ENCODE results near the gene BCLAF3.

BCLAF3 gene

DNA sequence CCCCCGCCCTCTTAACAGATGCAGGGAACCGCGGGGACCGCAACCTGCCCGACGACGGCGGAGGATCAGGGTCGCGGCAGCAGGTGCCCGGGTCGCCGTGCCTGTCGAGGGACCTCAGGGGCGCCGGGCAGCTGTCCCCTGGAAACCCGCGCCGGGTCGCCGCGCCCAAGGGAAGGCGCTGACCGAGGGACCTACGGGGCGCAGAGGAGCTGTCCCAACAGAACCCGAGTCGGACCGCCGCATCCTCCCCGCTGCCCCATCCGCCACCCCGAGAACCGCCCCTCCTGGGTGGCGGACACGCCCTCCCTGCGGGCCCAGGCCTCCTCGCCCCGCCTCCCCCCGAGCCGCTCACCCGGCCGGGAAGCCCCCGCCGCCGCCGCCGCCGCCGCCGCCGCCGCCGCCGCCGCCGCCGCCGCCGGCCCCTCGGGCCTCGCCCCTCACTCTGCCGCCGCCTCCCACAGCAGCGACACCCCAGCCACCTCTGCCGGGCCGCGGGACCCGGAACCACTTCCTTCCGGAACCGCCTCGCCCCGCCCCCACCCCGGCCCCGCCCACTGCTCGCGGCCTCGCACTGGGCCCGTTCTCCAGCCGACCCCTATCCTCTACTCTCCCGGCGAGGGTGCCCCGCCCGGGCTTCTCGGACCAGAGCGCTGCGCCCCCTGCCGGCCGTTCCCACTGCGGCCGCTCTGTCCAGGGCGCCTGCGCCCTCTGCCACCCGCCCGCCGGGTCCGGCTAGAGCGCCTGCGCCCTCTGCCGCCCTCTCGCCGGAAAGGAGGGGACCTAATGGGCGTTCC lies at the start of gene BCLAF3:
Gene BCLAF3, minus strand, starts transcription at position 506 of the 794 bp plus-strand sequence. CDS start 20,797 bp downstream, outside the sequence.
- DNase-seq (ENCODE audit: low read depth in 3 of 3): peak; percentile 75 to 78 (median 76)

DNA sequence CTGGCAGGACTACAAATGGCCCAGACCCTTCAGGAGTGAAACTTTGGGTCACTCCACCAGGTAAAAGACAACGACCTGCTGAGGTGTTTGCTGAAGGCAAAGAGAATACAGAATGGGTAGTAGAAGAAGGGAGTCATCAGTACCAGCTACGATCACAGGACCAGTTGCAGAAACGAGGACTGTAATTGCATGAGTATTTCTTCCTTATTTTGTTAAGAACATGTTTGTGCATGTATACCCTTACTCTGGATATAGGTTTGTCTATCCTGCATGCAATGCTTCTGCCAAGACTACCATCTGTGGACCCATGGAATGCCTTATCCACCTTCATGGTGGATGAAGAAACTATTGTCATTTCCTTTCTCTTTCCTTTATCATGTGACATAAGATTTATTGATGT lies 48.1 kb upstream of the BCLAF3 start:
- no peak for DNase-seq (ENCODE audit: low read depth in 3 of 3)

DNA sequence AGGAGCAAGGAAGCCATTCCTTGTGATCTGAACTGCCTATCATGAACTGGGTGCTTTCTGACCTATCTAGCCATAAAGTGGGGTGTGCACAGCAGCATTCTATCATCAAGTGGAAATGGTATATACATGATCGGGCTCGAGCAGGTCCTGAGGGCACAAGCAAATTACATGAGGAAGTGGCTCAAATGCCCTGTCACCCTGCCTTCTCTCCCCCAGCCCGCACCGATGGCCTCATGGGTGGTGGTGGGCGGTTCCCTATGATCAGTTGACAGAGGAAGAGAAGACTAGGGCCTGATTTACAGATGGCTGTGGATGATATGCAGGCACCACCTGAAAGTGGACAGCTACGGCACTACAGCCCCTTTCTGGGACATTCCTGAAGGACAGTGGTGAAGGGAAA lies 46.3 kb upstream of the BCLAF3 start:
- no peak for DNase-seq (ENCODE audit: low read depth in 3 of 3)

DNA sequence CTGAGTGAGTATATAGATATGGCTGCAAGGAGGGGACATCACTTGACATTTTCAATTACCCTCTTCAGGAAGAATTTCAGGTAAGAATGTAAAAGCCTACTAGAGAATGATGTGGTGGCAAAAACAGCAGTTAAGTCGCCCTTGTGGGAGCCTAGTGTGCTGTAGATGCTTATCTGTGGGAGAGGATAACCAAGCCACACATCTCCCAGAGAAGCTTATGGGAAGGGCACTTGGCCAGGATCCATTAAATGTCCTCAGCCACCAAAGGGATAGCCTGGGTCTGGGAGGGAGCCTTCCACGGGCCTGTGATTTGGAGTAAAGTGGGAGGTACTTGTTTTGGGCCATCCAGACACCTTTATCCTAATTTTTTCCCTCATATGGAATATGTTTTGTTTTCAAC lies 41.3 kb upstream of the BCLAF3 start:
- no peak for DNase-seq (ENCODE audit: low read depth in 3 of 3)

DNA sequence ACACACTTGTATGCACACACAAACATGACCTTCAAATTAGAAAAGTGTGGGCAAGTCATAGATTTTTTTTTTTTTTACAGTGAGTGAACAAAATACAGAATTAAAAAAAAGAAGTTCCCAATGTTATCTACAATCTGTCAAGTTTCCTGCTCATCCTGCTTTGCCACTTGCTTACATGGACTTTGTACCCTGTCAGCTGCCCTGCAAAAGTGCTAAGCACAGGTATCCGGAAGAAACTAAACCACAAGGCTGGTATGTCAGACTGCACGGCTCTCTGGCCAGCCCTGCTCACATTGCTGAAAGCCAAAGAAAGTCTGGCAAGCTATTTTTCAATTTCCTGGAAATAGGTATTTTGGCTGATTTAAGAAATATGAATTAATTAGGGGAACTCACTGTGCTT lies 38.9 kb upstream of the BCLAF3 start:
- no peak for DNase-seq (ENCODE audit: low read depth in 3 of 3)

DNA sequence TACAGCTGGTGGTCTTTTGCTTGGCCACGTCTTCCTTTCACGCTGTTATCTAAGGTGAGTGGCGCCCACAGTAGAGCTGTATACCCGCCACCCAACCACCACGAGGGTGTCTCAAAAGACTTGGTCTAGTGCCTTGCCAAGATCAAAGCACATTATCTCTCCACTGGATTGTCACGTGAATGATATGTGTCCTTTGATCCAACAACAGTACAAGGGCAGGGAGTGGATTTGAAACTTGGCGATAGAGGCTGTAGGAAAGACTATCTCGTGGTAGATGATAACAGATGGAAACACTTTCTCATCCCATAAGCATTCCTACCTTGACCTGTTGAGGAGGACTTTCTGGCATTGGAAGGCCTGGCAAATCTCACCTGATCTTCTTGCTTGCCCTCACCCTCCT lies 37.7 kb upstream of the BCLAF3 start:
- no peak for DNase-seq (ENCODE audit: low read depth in 3 of 3)

DNA sequence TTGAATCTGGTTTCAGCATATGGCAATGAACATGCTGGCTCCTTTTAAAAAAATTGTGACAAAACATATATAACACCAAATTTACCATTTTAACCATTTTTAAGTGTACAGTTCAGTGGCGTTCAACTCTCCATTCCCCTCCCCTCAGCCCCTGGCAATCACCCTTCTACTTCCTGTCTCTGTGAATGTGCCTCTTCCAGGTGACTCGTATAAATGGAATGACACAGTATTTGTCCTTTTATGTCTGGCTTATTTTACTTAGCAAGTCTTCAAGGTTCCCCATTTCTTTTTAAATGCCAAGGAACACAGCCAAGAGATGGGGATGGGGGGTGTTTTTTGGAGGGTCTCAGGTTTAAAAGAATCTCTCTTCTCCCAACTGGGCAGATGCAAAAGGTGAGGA lies 35.4 kb upstream of the BCLAF3 start:
- no peak for DNase-seq (ENCODE audit: low read depth in 3 of 3)

DNA sequence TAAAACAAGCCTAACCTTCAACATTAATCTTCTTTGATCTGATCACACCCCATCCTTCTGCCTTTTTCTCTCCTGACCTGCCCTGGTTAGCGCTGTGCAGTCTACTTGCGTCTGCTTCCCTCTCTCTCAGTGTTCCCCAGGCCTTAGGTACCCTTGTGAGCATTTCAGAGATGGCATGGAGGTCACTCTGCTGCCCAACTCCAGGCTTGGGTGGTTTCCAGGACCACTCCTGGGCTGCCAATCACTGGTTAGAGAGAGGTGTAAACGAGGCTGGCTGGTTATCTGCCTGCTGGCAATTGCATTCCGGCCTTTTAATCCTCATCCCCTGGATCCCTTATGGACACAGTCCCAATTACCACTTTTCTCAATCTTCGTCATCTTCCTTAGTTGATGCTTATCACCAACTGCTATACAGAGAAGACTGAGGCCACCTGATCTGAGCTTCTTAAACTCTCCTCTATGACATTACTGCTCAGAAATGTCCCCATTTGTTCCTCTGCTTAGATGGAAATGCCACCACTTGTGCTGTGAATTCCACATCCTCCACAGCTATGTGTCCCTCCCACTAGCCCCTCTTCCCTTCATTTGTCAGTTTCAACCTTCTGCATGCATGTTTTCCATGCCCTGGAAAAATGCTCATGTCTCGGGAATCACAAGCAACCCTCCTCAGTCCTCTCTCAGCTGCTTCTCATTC lies 29.0 kb upstream of the BCLAF3 start:
- no peak for DNase-seq (ENCODE audit: low read depth in 3 of 3)

DNA sequence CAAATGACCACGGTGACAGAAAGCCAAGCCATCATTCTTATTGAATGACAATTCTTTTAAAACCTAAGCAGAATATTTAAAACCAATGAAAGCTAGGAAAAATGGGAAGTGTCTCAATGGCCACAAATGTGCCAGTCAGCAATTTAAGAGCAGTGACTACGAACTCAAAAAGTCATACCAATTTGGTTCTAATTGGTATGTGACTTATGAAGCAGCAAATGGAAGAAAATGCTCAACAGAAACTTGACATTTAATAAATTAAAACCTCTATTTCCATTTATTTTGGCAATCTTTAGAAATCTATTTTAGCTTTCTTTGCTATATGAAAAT lies 25.7 kb upstream of the BCLAF3 start:
- no peak for DNase-seq (ENCODE audit: low read depth in 3 of 3)

DNA sequence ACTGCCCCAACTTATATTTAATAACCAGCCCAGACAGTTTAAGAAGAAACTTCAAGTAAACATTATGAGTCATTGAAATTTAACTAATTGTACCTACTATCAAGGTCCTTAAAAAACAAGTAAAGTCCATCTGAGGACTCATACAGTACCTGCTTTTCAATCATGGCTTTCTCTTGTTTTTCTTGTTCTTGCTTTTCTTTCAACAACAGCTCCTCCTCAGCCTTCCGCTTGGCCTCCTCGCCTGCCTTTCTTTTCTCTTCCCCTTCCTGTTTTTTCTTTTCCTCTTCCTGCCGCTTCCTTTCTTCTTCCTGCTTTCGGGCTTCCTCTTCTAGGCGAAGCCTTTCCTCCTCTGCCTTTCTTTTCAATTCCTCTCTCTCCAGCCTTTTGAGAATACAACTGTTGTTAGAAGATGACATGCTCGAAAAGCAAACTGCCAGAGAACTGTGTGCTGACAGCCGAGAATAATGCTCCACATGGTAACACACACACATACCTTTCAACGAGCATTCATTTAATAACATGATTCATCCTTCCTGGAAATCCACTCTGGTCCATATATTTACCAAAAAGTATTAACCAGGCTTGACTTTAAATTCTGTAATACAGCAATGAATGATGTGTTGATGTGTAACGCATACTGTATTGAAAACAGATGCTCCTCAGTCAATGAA lies 25.2 kb upstream of the BCLAF3 start:
- DNase-seq (ENCODE audit: low read depth in 3 of 3): no peak

DNA sequence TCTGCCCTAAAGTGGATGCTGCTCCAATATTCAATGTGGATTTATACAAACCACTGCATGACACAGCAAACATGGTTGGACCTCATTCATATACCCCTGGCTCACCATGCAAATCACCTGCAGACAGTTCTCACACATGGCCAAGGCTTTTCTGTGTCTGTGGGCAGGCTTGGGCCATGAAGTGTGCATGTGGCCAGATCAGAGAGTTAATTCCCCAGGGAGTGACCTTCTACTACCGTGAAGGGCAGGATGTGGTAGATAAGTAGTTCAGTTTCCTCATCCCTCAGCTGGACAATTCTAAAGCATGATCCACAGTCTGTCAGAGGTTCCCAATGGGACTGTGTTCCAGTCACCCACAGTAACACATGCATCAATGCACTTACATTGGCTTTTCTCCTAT lies 24.6 kb upstream of the BCLAF3 start:
- DNase-seq (ENCODE audit: low read depth in 3 of 3): no peak

DNA sequence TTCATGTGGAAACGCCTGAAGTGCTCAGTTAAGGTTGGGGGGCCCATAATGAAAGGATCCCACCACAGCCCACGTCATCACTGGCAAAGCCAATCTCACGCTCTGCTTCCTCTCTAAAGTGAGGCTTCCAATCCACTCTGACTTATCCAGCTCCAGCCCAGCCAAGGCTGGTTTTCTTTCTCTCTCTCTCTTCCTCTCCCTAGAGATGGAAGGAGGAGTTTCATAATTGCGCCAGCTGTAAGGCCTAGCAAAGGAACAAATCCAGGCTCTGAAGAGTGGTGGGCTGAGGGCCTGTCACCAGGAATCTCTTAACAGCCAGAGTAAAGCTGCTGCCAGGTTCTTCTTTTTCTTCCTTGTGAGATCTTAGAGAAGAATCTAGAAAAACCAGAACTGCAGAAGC lies 20.7 kb upstream of the BCLAF3 start:
- DNase-seq (ENCODE audit: low read depth in 3 of 3): no peak

DNA sequence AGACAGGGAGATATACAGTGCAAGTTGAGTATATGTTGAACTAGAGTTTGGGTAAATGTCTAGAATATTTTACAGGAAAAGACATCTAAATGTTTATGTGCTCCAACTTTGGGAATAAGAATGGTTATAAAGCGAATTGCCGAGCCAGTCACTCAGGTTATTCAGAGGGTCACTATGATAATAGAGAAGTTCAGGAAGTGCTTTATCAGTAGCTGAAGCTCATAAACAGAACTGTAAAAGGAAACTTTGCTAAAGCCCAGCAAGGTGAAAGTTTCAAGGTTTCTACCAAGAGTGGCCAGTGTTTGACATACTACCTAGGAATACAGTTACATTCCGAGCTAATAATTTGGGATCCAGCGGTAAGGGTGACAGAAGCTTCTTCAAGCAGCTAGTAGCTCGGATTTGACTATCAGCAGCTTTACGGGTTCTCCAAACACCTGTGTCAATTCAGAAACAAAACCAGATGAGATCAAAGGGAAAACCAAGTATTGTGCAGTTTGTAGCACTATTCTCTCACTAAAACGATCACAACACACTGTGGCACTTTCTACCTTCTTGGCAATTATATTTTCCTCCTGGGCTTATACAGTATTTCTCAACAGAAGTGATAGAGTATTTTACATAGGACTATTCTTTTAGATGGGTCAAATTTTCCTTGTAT lies 17.2 kb upstream of the BCLAF3 start:
- DNase-seq (ENCODE audit: low read depth in 3 of 3): no peak

DNA sequence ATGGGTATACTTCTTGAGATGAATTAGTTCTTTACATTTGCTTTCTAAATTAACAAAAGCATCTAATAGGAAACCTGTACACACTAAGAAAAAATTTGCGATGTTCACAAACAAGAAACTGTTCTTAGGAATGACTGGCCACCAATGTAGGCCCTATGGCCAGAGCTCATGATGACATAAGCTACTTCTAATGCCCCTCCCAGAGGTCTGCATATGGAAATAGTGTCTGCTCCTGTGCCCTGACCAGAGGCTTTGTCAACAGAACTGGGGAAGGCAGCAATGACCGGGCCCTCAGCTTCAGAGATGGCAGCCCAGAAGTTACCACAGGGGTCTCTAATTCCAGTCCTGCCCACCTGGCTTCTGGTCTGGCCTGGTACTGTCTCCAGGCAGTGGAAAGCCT lies 15.0 kb upstream of the BCLAF3 start:
- no peak for DNase-seq (ENCODE audit: low read depth in 3 of 3)

DNA sequence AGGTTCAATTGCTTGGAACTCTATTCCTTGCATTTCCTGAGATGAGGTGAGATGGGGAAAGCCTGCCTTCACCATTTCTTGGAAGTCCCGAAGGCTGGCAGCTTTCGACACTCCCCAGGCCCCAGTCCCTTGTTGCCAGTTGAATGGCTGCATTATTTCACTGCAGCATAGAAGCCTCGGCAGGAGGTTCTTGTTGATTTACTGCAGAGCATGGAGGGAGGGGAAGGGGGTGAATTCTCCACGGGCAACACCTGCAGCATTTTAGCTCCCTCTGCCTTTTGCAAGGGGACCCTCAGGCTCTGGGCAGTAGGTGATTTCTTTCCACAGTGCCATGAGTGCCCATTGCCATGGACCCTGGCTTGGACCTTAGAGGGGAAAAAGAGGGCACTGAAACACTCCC lies 10.7 kb upstream of the BCLAF3 start:
- no peak for DNase-seq (ENCODE audit: low read depth in 3 of 3)

DNA sequence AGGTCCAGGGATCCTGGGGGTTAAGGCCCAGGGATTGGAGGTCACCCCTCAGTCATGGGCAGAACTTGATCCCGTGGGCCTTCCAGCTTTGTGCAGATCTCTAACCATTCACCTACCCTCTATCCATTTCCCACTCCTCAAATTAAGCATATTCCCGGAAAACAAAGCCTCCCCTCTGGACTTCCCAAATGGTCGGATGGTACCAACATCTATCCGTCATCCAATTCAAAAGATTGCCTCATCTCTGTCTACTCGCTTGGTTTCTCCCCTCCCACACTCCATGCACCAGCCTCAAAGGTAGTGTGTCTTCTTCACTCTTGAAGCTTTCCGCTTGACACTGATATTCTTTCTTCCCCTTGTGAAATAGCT lies 473 bp upstream of the BCLAF3 start:
- no peak for DNase-seq (ENCODE audit: low read depth in 3 of 3)

DNA sequence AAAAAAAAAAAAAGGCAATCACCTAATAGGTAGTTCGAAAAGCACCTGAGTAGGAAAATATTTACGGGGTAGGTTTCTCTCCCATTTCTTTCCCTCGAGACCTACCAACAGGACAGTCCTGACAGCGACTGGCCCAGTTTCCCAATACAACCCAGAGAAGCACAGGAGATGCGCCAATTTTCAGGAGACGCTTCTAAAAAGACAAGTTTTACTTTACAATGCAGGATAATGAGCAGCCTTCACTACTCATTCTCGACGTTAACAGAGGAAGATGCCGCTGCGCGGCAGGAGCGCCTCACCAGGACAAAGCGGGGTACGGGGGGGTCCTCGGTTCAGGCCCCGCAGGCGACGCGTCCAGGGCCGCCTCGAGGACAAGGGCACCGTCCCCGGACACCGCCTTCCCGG lies 708 bp downstream of the BCLAF3 start:
- no peak for DNase-seq (ENCODE audit: low read depth in 3 of 3)

DNA sequence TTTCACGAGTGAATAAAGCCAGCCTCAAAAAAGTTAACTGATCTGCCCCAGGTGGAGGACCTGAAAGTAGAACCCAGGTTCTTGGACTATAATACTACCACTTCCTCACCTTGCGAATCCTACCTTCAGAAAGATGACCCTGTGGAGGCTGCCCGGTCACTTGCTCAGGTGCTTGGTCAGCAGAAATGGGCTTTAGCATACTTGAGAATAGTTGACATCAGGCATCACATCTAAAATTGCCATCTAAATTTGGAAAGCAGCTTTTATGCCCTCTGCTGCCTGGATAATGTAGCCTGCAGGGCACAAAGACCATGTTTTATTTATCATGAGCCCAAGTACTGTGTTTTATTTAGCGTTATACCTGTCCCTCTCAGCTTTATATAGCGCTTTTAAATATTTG lies 3.0 kb downstream of the BCLAF3 start:
- no peak for DNase-seq (ENCODE audit: low read depth in 3 of 3)

DNA sequence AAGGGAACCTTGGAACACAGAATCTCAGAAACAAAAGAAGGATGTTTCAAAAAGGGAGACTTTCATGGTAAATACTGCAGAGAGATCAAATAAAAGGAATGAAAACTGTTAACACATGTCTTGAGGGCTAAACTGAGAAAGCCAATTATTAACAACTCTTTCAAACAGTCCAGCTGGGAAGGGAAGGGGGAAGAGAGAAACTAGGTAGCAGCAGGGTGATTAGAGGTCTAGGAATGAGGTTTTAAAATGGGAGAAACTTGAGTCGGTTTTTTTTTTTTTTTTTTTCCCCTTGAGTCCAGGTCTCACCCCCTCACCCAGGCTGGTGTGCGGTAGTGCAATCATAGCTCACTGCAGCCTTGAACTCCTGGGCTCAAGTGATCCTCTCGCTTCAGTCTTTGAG lies 4.3 kb downstream of the BCLAF3 start:
- no peak for DNase-seq (ENCODE audit: low read depth in 3 of 3)

DNA sequence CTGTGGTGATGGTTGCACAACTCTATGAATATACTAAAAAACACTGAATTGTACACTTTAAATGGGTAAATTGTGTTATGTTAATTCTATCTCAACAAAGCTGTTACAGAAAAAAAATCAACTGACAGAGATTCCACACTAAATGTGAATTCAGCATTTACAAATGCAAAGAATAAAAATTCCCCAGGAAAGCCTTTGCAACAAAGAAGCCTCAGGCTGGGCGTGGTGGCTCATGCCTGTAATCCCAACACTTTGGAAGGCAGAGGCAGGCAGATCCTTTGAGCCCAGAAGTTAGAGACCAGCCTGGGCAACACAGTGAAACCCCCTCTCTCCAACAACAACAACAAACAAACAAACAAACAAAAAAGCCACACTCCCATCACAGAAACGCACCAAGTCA lies 8.9 kb downstream of the BCLAF3 start:
- no peak for DNase-seq (ENCODE audit: low read depth in 3 of 3)

DNA sequence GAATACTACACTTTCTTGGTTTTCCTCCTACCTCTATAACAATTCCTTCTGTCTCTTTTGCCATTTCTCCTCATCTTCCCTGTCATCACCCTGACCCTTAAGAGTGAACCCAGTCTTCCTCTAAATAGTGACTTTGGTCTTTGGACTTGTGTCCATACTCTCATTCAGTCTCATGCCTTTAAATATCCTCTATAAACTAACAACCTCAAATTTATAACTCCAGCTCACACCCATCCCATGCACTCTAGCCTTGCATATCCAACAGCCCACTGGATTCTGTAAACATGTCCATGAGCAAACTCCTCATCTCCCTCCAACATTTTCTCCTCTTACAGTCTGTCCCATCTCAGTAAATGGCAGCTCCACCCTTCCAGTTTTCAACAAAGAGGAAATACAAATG lies 15.0 kb downstream of the BCLAF3 start:
- DNase-seq (ENCODE audit: low read depth in 3 of 3): no peak

DNA sequence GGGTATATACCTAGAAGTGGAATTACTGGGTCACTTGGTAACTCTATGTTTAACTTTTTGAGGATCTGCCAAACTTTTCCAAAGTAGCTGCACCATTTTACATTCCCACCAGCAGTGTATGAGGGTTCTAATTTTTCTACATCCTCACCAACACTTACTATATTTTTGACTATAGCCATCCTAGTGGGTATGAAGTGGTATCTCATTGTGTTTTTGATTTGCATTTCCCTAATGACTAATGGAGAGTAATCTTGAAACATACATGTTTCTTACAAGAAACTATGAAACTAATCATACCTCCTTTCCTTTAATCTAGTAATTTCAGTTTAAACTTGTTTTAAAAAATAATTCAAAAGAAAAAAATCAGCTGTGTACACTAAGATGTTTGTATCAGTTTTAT lies 17.9 kb downstream of the BCLAF3 start:
- DNase-seq (ENCODE audit: low read depth in 3 of 3): no peak

DNA sequence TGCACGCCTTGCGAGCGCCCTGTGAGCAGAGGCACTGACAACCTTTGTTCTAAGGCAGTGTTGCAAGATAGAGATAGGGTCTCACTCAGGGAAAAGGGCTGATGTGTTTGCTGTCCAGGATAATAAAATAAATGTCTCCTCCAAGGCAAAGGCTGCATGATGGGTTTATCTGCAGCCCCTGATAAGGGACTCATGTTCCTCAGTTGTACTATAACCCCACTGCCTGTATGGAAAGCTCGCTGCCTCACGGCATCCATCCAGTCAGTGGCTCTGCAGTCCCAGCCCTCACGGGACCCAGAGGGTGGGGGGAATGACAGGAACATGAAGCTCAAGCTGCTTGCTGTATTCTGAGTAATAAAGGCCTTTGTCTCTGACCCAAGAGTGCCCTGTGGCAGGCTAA lies 22.6 kb downstream of the BCLAF3 start:
- DNase-seq (ENCODE audit: low read depth in 3 of 3): no peak
